T-cell (primary cell): ENCODE data around the gene C8G. TPM values are rescaled to one million over a fixed set of nuclear protein-coding genes. Genes with fewer than 3 reads are reported as not detected.

Experiments used
- ATAC-seq, 4 experiments: fragments of 200-7000 bp in 3 of 4; fragments of 150-1000 bp in 1 of 4; cut with Tn5 transposase; replicated peaks in 1 of 4; 1 replicate in 3 of 4; 2 replicates in 1 of 4; pipeline ENCODE4 v1.10.0; 2021; ENCODE audit warnings: moderate library complexity in 3 of 4, mild to moderate bottlenecking in 2 of 4, moderate number of reproducible peaks in 1 of 4
- CTCF ChIA-PET, 2 donors: fragments of 300-600 bp; sonication (Branson Sonifier 250); formaldehyde crosslinking; loops; one replicate each; lab custom pipeline; 2022; ENCODE audit warnings: antibody characterized with exemption in 2 of 2; lab: Charles Lee
- POLR2A ChIA-PET, 2 donors: fragments of 300-600 bp; sonication (Branson Sonifier 250); formaldehyde crosslinking; loops; one replicate each; lab custom pipeline; 2022; ENCODE audit warnings: antibody characterized with exemption in 2 of 2; lab: Charles Lee
- DNase-seq, 35 experiments: peaks; one replicate each; pipeline versions ENCODE4 v3.0.0 to v3.0.0-alpha.2; 2013 to 2023
- H3K27ac ChIP-seq: one replicate; pipeline ENCODE4 v1.5.1; 2013; ENCODE audit warnings: low read length
- H3K27me3 ChIP-seq, 2 experiments: replicated peaks in 1 of 2; 1 replicate in 1 of 2; 2 replicates in 1 of 2; pipeline versions ENCODE4 v1.6.1 to v1.7.0; 2013; ENCODE audit warnings: low read length in 1 of 2, mixed read lengths in 1 of 2; ENCODE audit not compliant: control insufficient read depth in 2 of 2, insufficient read depth in 2 of 2; ENCODE audit errors: extremely low read depth in 1 of 2
- H3K36me3 ChIP-seq, 2 donors: 1 replicate in 1 of 2; 2 replicates in 1 of 2; pipeline versions ENCODE4 v1.6.1 to v1.7.0; 2013; ENCODE audit warnings: low read length in 1 of 2; ENCODE audit not compliant: control insufficient read depth in 2 of 2, insufficient read depth in 1 of 2; ENCODE audit errors: extremely low read depth in 1 of 2
- H3K4me1 ChIP-seq, 2 experiments: 1 replicate in 1 of 2; 2 replicates in 1 of 2; pipeline versions ENCODE4 v1.6.1 to v1.7.0; 2013; ENCODE audit warnings: low read length in 2 of 2, mixed read lengths in 1 of 2; ENCODE audit not compliant: insufficient read depth in 2 of 2, control insufficient read depth in 1 of 2; ENCODE audit errors: extremely low read depth in 1 of 2
- H3K4me3 ChIP-seq, 2 donors: 1 replicate in 1 of 2; 2 replicates in 1 of 2; pipeline versions ENCODE4 v1.5.1 to v1.7.0; 2013; ENCODE audit warnings: mild to moderate bottlenecking in 2 of 2, low read length in 1 of 2, moderate library complexity in 1 of 2; ENCODE audit not compliant: control insufficient read depth in 1 of 2; ENCODE audit errors: extremely low read depth in 1 of 2
- H3K9me3 ChIP-seq: 2 replicates; pipeline ENCODE4 v1.7.0; 2013
- H3K27ac Mint-ChIP-seq, 2 donors: one replicate each; pipeline ENCODE4 v1.8.0; 2020 to 2021; ENCODE audit warnings: mild to moderate bottlenecking in 2 of 2, mixed read lengths in 2 of 2
- H3K27me3 Mint-ChIP-seq, 2 donors: one replicate each; pipeline ENCODE4 v1.8.0; 2021 to 2022; ENCODE audit warnings: mixed read lengths in 2 of 2
- H3K36me3 Mint-ChIP-seq: one replicate; pipeline ENCODE4 v1.8.0; 2021; ENCODE audit warnings: mixed read lengths
- H3K4me1 Mint-ChIP-seq, 3 donors: one replicate each; pipeline ENCODE4 v1.8.0; 2020 to 2022; ENCODE audit warnings: mixed read lengths in 3 of 3, mild to moderate bottlenecking in 1 of 3
- H3K4me3 Mint-ChIP-seq, 3 donors: one replicate each; pipeline ENCODE4 v1.8.0; 2020 to 2022; ENCODE audit warnings: mild to moderate bottlenecking in 3 of 3, mixed read lengths in 3 of 3, moderate library complexity in 3 of 3
- H3K9me3 Mint-ChIP-seq, 3 donors: one replicate each; pipeline ENCODE4 v1.8.0; 2020 to 2022; ENCODE audit warnings: mixed read lengths in 3 of 3
- WGBS: methylation state at CpG from one replicate; pipeline ENCODE4 v1.1.5; 2013; ENCODE audit warnings: missing lambda C conversion rate; ENCODE audit not compliant: insufficient coverage; 5-methylcytosine and 5-hydroxymethylcytosine counted together
- total RNA-seq, 35 experiments: library from RNA in 6 of 35; stranded (reverse) in 6 of 35; fragments of 120-200 nt in 1 of 35; gene quantifications; one replicate each; pipeline versions ENCODE4 v1.2.1 to v1.2.4 and lab custom pipeline; 2013 to 2026

C8G gene
- total RNA-seq, 5 donors from 2014 or later (not counting 1 experiment from before 2014, with no cell fraction given) = 1.7 to 3.8 (median 3.2) TPM

GRCh38 chr9:136920069-136920468, 25.0 kb upstream of the C8G start:
- no peak for ATAC-seq
- no peak overlapping the region for H3K4me3 ChIP-seq
- Mint-ChIP-seq H3K4me3 (no peak overlapping the region), H3K36me3 (peaks cover 36% of the 10 kb centered on the region), H3K9me3 (no peaks in the 10 kb centered on the region), H3K4me1 (peaks cover 0 to 2% (median 1%) of the 10 kb centered on the region in 3 donors), H3K27ac (no peak overlapping the region), H3K27me3 (no peaks in the 10 kb centered on the region)
- peaks cover 0 to 2% of the 10 kb centered on the region in 2 experiments for H3K4me1 ChIP-seq
- POLR2A ChIA-PET = no interaction called here
- H3K36me3 ChIP-seq = peaks cover 36 to 55% of the 10 kb centered on the region in 2 donors
- WGBS = 97% methylated on average over 15 of the region's 15 CpGs
- no peaks in the 10 kb centered on the region for H3K9me3 ChIP-seq
- H3K27me3 ChIP-seq = no peaks in the 10 kb centered on the region
- no peak overlapping the region for H3K27ac ChIP-seq
- no peak for DNase-seq
- CTCF ChIA-PET = no interaction called here

- DNase-seq (no peak), ATAC-seq (no peak)
- H3K4me1 ChIP-seq = peaks cover 0 to 2% of the 10 kb centered on the region in 2 experiments
- peaks cover 30% of the 10 kb centered on the region for H3K36me3 Mint-ChIP-seq
- peaks cover 30 to 62% of the 10 kb centered on the region in 2 donors for H3K36me3 ChIP-seq
- no peaks in the 10 kb centered on the region for H3K27me3 Mint-ChIP-seq
- H3K27me3 ChIP-seq = no peaks in the 10 kb centered on the region
- ChIA-PET POLR2A (no interaction called here), CTCF (interaction anchor here in 1 of 2 donors (0.6 kb wide), 1 partner anchor 71 kb away, joined by 4 read pairs; the partner anchor contains the start of gene PAXX)
- no peak overlapping the region for H3K4me3 ChIP-seq
- peaks cover 0 to 2% (median 0%) of the 10 kb centered on the region in 3 donors for H3K4me1 Mint-ChIP-seq
- H3K4me3 Mint-ChIP-seq = no peak overlapping the region
- no peak overlapping the region for H3K27ac ChIP-seq
- H3K9me3 Mint-ChIP-seq = no peaks in the 10 kb centered on the region
- no peaks in the 10 kb centered on the region for H3K9me3 ChIP-seq
- WGBS = 98% methylated on average over 10 of the region's 14 CpGs
- no peak overlapping the region for H3K27ac Mint-ChIP-seq
Observed at GRCh38 chr9:136920734-136921231, 24.3 kb upstream of the C8G start.

GRCh38 chr9:136921307-136921706, 23.7 kb upstream of the C8G start:
- peaks cover 25% of the 10 kb centered on the region for H3K36me3 Mint-ChIP-seq
- CTCF ChIA-PET = no interaction called here
- Histone ChIP-seq H3K36me3 (peaks cover 24 to 62% of the 10 kb centered on the region in 2 donors), H3K27ac (no peak overlapping the region), H3K4me3 (no peak overlapping the region), H3K27me3 (no peaks in the 10 kb centered on the region), H3K4me1 (peaks cover 0 to 2% of the 10 kb centered on the region in 2 experiments), H3K9me3 (no peaks in the 10 kb centered on the region)
- DNase-seq (no peak), ATAC-seq (no peak)
- H3K4me1 Mint-ChIP-seq = peaks cover 0 to 2% (median 0%) of the 10 kb centered on the region in 3 donors
- no peaks in the 10 kb centered on the region for H3K27me3 Mint-ChIP-seq
- H3K27ac Mint-ChIP-seq = no peak overlapping the region
- H3K4me3 Mint-ChIP-seq = no peak overlapping the region
- H3K9me3 Mint-ChIP-seq = no peaks in the 10 kb centered on the region
- POLR2A ChIA-PET = no interaction called here
- 100% methylated on average over 7 of the region's 11 CpGs for WGBS

GRCh38 chr9:136921718-136922117, 23.3 kb upstream of the C8G start:
- H3K36me3 Mint-ChIP-seq = peaks cover 25% of the 10 kb centered on the region

GRCh38 chr9:136922540-136922939, 22.5 kb upstream of the C8G start:
- H3K9me3 ChIP-seq = no peaks in the 10 kb centered on the region
- ATAC-seq (no peak), DNase-seq (no peak)
- H3K36me3 ChIP-seq = peaks cover 24 to 52% of the 10 kb centered on the region in 2 donors
- Mint-ChIP-seq H3K36me3 (peaks cover 21% of the 10 kb centered on the region), H3K9me3 (no peaks in the 10 kb centered on the region), H3K4me3 (no peak overlapping the region), H3K27ac (no peak overlapping the region), H3K4me1 (peaks cover 0 to 2% (median 0%) of the 10 kb centered on the region in 3 donors), H3K27me3 (no peaks in the 10 kb centered on the region)
- H3K4me3 ChIP-seq = no peak overlapping the region
- ChIA-PET CTCF (no interaction called here), POLR2A (no interaction called here)
- 91% methylated on average over 17 of the region's 19 CpGs for WGBS
- H3K4me1 ChIP-seq = no peaks in the 10 kb centered on the region
- H3K27me3 ChIP-seq = no peaks in the 10 kb centered on the region
- H3K27ac ChIP-seq = no peak overlapping the region

More at GRCh38 chr9:136921718-136922117, 23.3 kb upstream of the C8G start:
- Mint-ChIP-seq H3K27me3 (no peaks in the 10 kb centered on the region), H3K4me3 (no peak overlapping the region), H3K9me3 (no peaks in the 10 kb centered on the region), H3K27ac (no peak overlapping the region), H3K4me1 (peaks cover 0 to 2% (median 0%) of the 10 kb centered on the region in 3 donors)
- ATAC-seq = no peak
- H3K27ac ChIP-seq = no peak overlapping the region
- no peaks in the 10 kb centered on the region for H3K27me3 ChIP-seq
- no peaks in the 10 kb centered on the region for H3K4me1 ChIP-seq
- ChIA-PET POLR2A (no interaction called here), CTCF (no interaction called here)
- no peaks in the 10 kb centered on the region for H3K9me3 ChIP-seq
- H3K4me3 ChIP-seq = no peak overlapping the region
- WGBS = 96% methylated on average over 9 of the region's 10 CpGs
- peaks cover 22 to 60% of the 10 kb centered on the region in 2 donors for H3K36me3 ChIP-seq
- DNase-seq = no peak

GRCh38 chr9:136923881-136924280, 21.2 kb upstream of the C8G start:
- H3K4me1 ChIP-seq = no peaks in the 10 kb centered on the region
- WGBS = over 99% methylated on average over 13 of the region's 19 CpGs
- no peak overlapping the region for H3K27ac Mint-ChIP-seq
- no peak overlapping the region for H3K4me3 ChIP-seq
- H3K27ac ChIP-seq = no peak overlapping the region
- ATAC-seq (no peak), DNase-seq (no peak)
- H3K4me3 Mint-ChIP-seq = no peak overlapping the region
- H3K9me3 ChIP-seq = no peaks in the 10 kb centered on the region
- H3K36me3 Mint-ChIP-seq = peaks cover 20% of the 10 kb centered on the region
- POLR2A ChIA-PET = no interaction called here
- H3K27me3 Mint-ChIP-seq = no peaks in the 10 kb centered on the region
- H3K27me3 ChIP-seq = no peaks in the 10 kb centered on the region
- no peaks in the 10 kb centered on the region for H3K9me3 Mint-ChIP-seq
- peaks cover 0 to 2% (median under 1%) of the 10 kb centered on the region in 3 donors for H3K4me1 Mint-ChIP-seq
- CTCF ChIA-PET = interaction anchor here in 1 of 2 donors (0.6 kb wide), 1 partner anchor 31 kb away, joined by 7 read pairs; no protein-coding TSS in a partner anchor
- H3K36me3 ChIP-seq = peaks cover 20 to 48% of the 10 kb centered on the region in 2 donors
